ENCODE data around the gene WFS1. TPM values are rescaled to one million over a fixed set of nuclear protein-coding genes. Genes with fewer than 3 reads are reported as not detected.

The WFS1 gene
- total RNA-seq, 6 experiments from 2014 or later: 11.3 to 19.7 (median 15.9) TPM

GRCh38 chr4:6250984-6251295 lies 18.7 kb upstream of the WFS1 start:
- Histone ChIP-seq H3K27me3 (no peaks in the 10 kb centered on the region), H3K27ac (no peak overlapping the region), H3K4me3 (no peak overlapping the region), H3K36me3 (no peaks in the 10 kb centered on the region), H3K4me1 (no peaks in the 10 kb centered on the region), H3K9me3 (no peaks in the 10 kb centered on the region)
- TF ChIP-seq CTCF (IDR thresholded peaks at IDR 0.05) (no peak), POLR2A (IDR thresholded peaks at IDR 0.05) (no peak)
- DNase-seq (no peak), ATAC-seq (no peak)
- WGBS (ENCODE audit: insufficient coverage, low coverage, low lambda C conversion rate, missing lambda C conversion rate): 0% methylated on average over 1 of the region's 1 CpG
- intact Hi-C loops (cut with DNase I): loop anchor here in 1 of 2 donors (5.0 kb wide), 1 partner anchor 76 kb away; no protein-coding TSS in a partner anchor

- no peaks in the 10 kb centered on the region for H3K36me3 ChIP-seq
- H3K27me3 ChIP-seq: no peaks in the 10 kb centered on the region
- intact Hi-C loops (cut with DNase I): loop anchor here in 1 of 2 donors (5.0 kb wide), 1 partner anchor 76 kb away; no protein-coding TSS in a partner anchor
- no peak overlapping the region for H3K4me3 ChIP-seq
- H3K9me3 ChIP-seq: no peaks in the 10 kb centered on the region
- H3K4me1 ChIP-seq: no peaks in the 10 kb centered on the region
- no peak overlapping the region for H3K27ac ChIP-seq
- no peak for ATAC-seq
- no peak for TF ChIP-seq POLR2A (IDR thresholded peaks at IDR 0.05)
- TF ChIP-seq CTCF (IDR thresholded peaks at IDR 0.05): no peak
- no peak for DNase-seq
- 79% methylated on average over 9 of the region's 14 CpGs for WGBS (ENCODE audit: insufficient coverage, low coverage, low lambda C conversion rate, missing lambda C conversion rate)
These were observed 18.3 kb upstream of the WFS1 start for GRCh38 chr4:6251365-6251764.

GRCh38 chr4:6252051-6252450 lies 17.6 kb upstream of the WFS1 start:
- Histone ChIP-seq H3K9me3 (no peaks in the 10 kb centered on the region), H3K36me3 (no peaks in the 10 kb centered on the region), H3K27ac (no peak overlapping the region), H3K27me3 (no peaks in the 10 kb centered on the region), H3K4me1 (no peaks in the 10 kb centered on the region), H3K4me3 (no peak overlapping the region)
- DNase-seq (no peak), ATAC-seq (no peak)
- TF ChIP-seq POLR2A (IDR thresholded peaks at IDR 0.05) (no peak), CTCF (IDR thresholded peaks at IDR 0.05) (no peak)
- intact Hi-C loops (cut with DNase I): loop anchor here in 1 of 2 donors (5.0 kb wide), 1 partner anchor 75 kb away; no protein-coding TSS in a partner anchor
- 61% methylated on average over 4 of the region's 8 CpGs for WGBS (ENCODE audit: insufficient coverage, low coverage, low lambda C conversion rate, missing lambda C conversion rate)

GRCh38 chr4:6253111-6253510 lies 16.5 kb upstream of the WFS1 start:
- 20% methylated on average over 1 of the region's 6 CpGs for WGBS (ENCODE audit: insufficient coverage, low coverage, low lambda C conversion rate, missing lambda C conversion rate)
- DNase-seq: no peak
- Histone ChIP-seq H3K9me3 (no peaks in the 10 kb centered on the region), H3K27ac (no peak overlapping the region), H3K36me3 (no peaks in the 10 kb centered on the region), H3K4me3 (no peak overlapping the region), H3K4me1 (no peaks in the 10 kb centered on the region), H3K27me3 (no peaks in the 10 kb centered on the region)
- ATAC-seq: no peak
- TF ChIP-seq CTCF (IDR thresholded peaks at IDR 0.05) (no peak), POLR2A (IDR thresholded peaks at IDR 0.05) (no peak)
- intact Hi-C loops (cut with DNase I): loop anchor here in 1 of 2 donors (5.0 kb wide), 1 partner anchor 74 kb away; no protein-coding TSS in a partner anchor

- intact Hi-C loops (cut with DNase I): loop anchor here in 1 of 2 donors (5.0 kb wide), 1 partner anchor 73 kb away; no protein-coding TSS in a partner anchor
- H3K4me1 ChIP-seq: no peaks in the 10 kb centered on the region
- no peaks in the 10 kb centered on the region for H3K9me3 ChIP-seq
- DNase-seq (no peak), ATAC-seq (no peak)
- TF ChIP-seq POLR2A (IDR thresholded peaks at IDR 0.05) (no peak), CTCF (IDR thresholded peaks at IDR 0.05) (no peak)
- H3K27ac ChIP-seq: no peak overlapping the region
- WGBS (ENCODE audit: insufficient coverage, low coverage, low lambda C conversion rate, missing lambda C conversion rate): 38% methylated on average over 6 of the region's 14 CpGs
- H3K4me3 ChIP-seq: no peak overlapping the region
- H3K36me3 ChIP-seq: no peaks in the 10 kb centered on the region
- H3K27me3 ChIP-seq: no peaks in the 10 kb centered on the region
These were observed 15.7 kb upstream of the WFS1 start for GRCh38 chr4:6253961-6254360.

Measured in right lobe of liver (tissue), 6 donors.